K562 (cell line): ENCODE results near the gene JPH2. TPM values are rescaled to one million over a fixed set of nuclear protein-coding genes. Genes with fewer than 3 reads are reported as not detected.

Experiments
- HEY1 ChIP-seq: fragments of 250-450 bp; sonication (Bioruptor Pico); IDR thresholded peaks from 2 replicates; pipeline ENCODE4 v1.5.0; 2020; ENCODE audit warnings: mild to moderate bottlenecking, moderate library complexity, borderline replicate concordance
- JUNB ChIP-seq: fragments of 450-650 bp; formaldehyde crosslinking; conservative IDR thresholded peaks from 2 replicates; pipeline ENCODE4 v1.4.0; 2020; ENCODE audit warnings: mild to moderate bottlenecking
- MBD2 ChIP-seq: sonication (generic); IDR thresholded peaks from 2 replicates; pipeline ENCODE4 v1.6.1; 2016; ENCODE audit warnings: low read depth, borderline replicate concordance
- NR2F6 ChIP-seq: fragments of 450-650 bp; formaldehyde crosslinking; IDR thresholded peaks from 2 replicates; pipeline ENCODE4 v1.4.0; 2020; ENCODE audit warnings: mild to moderate bottlenecking
- PHB ChIP-seq: fragments of 250-450 bp; sonication (Bioruptor Pico); IDR thresholded peaks from 2 replicates; pipeline ENCODE4 v1.5.0; 2021
- RB1 ChIP-seq: fragments of 450-650 bp; IDR thresholded peaks from 2 replicates; pipeline ENCODE4 v1.6.1; 2017; ENCODE audit warnings: low read depth, mild to moderate bottlenecking
- RCOR1 ChIP-seq, 2 experiments: IDR thresholded peaks; 2 replicates each; pipeline ENCODE4 v1.6.1; 2012; ENCODE audit warnings: low read depth in 2 of 2, low read length in 2 of 2, borderline replicate concordance in 1 of 2, improper control_type of control experiment in 1 of 2
- SLC30A9 ChIP-seq: fragments of 250-450 bp; sonication (Bioruptor Pico); IDR thresholded peaks from 2 replicates; pipeline ENCODE4 v1.8.0; 2022; ENCODE audit warnings: mild to moderate bottlenecking, moderate library complexity
- ZNF165 ChIP-seq: fragments of 250-450 bp; sonication (Bioruptor Pico); IDR thresholded peaks from 2 replicates; pipeline ENCODE4 v1.4.0; 2020; ENCODE audit warnings: borderline replicate concordance
- ZNF780A ChIP-seq: fragments of 250-450 bp; sonication (Bioruptor Pico); IDR thresholded peaks from 2 replicates; pipeline ENCODE4 v1.5.0; 2021; ENCODE audit warnings: mild to moderate bottlenecking
- polyA plus RNA-seq, 8 experiments: library from polyadenylated mRNA; depleted of rRNA in 4 of 8; stranded (reverse) in 5 of 8; unstranded in 3 of 8; fragments of >200 nt; fragmentation: Nextera tagmentation in 2 of 8; fragmentation: Illumina TruSeq in 1 of 8; extraction: Ambion mirVana in 2 of 8; extraction: Trizol in 1 of 8; gene quantifications; 2 replicates each; pipeline versions ENCODE4 v1.2.1 to v1.2.3, GENCODE V29; 2011 to 2014; ENCODE audit warnings: inconsistent platforms in 1 of 8, missing spikeins in 1 of 8
- total RNA-seq, 7 experiments: library from RNA; depleted of rRNA in 6 of 7; stranded (reverse); fragments of >200 nt in 6 of 7; fragmentation: Illumina TruSeq in 2 of 7; extraction: Trizol in 2 of 7; gene quantifications; 2 replicates each; pipeline versions ENCODE4 v1.2.1 to v1.2.3, GENCODE V29; 2011 to 2021; ENCODE audit warnings: low replicate concordance in 1 of 7
- TF ChIP-seq, protein P1 (sequence below): IDR thresholded peaks from 2 replicates; pipeline ENCODE4 v1.6.1; 2014; ENCODE audit warnings: antibody characterized with exemption
- TF ChIP-seq, protein P2 (sequence below): fragments of 450-650 bp; formaldehyde crosslinking; IDR thresholded peaks from 2 replicates; pipeline ENCODE4 v1.4.0; 2020; ENCODE audit warnings: mild to moderate bottlenecking, mixed read lengths
- TF ChIP-seq, protein P3 (sequence below): fragments of 450-650 bp; IDR thresholded peaks from 2 replicates; pipeline ENCODE4 v1.6.1; 2018; ENCODE audit warnings: mild to moderate bottlenecking, low read depth; ENCODE audit not compliant: partially characterized antibody
- TF ChIP-seq, protein P4 (sequence below): fragments of 200-400 bp; formaldehyde crosslinking; IDR thresholded peaks from 2 replicates; pipeline ENCODE4 v1.6.1; 2017; ENCODE audit warnings: mild to moderate bottlenecking, low read depth, low read length, moderate library complexity
- TF ChIP-seq, protein P5 (sequence below): fragments of 450-650 bp; IDR thresholded peaks from 2 replicates; pipeline ENCODE4 v1.6.1; 2016; ENCODE audit warnings: antibody characterized with exemption
- TF ChIP-seq, protein P6 (sequence below), 2 experiments: IDR thresholded peaks; 2 replicates each; pipeline ENCODE4 v1.6.1; 2012; ENCODE audit warnings: improper control_type of control experiment in 2 of 2, low read depth in 2 of 2, low read length in 2 of 2, borderline replicate concordance in 1 of 2

The JPH2 gene
- total and polyA plus RNA-seq, 9 of the 15 experiments (the other 6 are each of a cell fraction or from before 2014, with no cell fraction given) = not detected

DNA sequence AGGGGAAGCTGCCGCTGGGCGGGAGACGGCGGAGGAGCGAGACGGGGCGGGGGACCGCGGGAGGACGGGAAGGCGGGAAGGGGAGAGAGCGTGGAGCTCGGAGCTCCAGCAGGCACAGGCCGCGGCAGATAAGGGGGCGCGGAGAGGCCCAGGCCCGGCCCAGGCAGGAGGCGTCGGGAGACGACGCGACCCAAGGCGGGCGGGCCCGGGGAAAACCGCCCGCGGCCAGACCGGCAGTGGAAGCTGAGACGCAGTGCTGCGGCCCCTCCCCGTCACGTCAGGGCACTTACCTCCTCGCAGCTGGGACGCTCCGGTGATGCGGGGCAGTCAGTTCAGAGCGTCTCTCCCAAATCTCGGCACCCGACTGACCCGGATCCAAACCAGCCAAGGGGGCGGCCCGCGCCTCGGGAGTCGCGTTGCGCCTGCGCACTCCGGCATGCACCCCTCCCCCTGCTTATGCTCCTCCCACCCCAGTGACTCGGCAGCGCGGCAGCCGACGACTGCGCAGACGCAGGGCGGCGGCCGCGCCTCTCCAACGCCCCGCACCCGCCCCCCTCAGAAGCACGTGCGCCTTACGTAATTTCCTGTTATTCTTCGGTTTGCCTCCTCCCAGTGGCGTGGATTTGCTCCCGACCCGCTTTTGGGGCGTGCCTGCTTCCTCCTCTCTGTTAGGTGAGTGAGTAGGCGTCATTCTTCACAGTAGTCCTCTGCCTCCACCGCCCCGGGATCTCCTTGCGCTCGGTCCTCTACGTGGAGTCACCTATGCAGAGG lies 23.6 kb upstream of the JPH2 start, which contains the start of gene OSER1 (continued):
- TF ChIP-seq, protein P1, sequence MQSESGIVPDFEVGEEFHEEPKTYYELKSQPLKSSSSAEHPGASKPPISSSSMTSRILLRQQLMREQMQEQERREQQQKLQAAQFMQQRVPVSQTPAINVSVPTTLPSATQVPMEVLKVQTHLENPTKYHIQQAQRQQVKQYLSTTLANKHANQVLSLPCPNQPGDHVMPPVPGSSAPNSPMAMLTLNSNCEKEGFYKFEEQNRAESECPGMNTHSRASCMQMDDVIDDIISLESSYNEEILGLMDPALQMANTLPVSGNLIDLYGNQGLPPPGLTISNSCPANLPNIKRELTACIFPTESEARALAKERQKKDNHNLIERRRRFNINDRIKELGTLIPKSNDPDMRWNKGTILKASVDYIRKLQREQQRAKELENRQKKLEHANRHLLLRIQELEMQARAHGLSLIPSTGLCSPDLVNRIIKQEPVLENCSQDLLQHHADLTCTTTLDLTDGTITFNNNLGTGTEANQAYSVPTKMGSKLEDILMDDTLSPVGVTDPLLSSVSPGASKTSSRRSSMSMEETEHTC = peak; percentile 78; the same call in 1 of the 2 replicates
- TF ChIP-seq ZNF165 (CRISPR knock-in tag) (0 out of 2 replicates have a peak, but pooled peaks have one; percentile 37), HEY1 (CRISPR knock-in tag) (no peak), RB1 (peak; percentile 89; the same call in 1 of the 2 replicates), SLC30A9 (CRISPR knock-in tag) (no peak), PHB (CRISPR knock-in tag) (no peak), MBD2 (peak; percentile 45; the same call in 1 of the 2 replicates), ZNF780A (no peak), JUNB (CRISPR knock-in tag) (no peak), NR2F6 (CRISPR knock-in tag) (no peak), RCOR1 (IDR thresholded peaks at IDR 0.05; ENCODE audit: borderline replicate concordance in 1 of 2, low read depth in 2 of 2, low read length in 2 of 2) (peak; percentile 78 to 96)
- TF ChIP-seq, protein P2, sequence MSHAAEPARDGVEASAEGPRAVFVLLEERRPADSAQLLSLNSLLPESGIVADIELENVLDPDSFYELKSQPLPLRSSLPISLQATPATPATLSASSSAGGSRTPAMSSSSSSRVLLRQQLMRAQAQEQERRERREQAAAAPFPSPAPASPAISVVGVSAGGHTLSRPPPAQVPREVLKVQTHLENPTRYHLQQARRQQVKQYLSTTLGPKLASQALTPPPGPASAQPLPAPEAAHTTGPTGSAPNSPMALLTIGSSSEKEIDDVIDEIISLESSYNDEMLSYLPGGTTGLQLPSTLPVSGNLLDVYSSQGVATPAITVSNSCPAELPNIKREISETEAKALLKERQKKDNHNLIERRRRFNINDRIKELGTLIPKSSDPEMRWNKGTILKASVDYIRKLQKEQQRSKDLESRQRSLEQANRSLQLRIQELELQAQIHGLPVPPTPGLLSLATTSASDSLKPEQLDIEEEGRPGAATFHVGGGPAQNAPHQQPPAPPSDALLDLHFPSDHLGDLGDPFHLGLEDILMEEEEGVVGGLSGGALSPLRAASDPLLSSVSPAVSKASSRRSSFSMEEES = no peak
- TF ChIP-seq, protein P3, sequence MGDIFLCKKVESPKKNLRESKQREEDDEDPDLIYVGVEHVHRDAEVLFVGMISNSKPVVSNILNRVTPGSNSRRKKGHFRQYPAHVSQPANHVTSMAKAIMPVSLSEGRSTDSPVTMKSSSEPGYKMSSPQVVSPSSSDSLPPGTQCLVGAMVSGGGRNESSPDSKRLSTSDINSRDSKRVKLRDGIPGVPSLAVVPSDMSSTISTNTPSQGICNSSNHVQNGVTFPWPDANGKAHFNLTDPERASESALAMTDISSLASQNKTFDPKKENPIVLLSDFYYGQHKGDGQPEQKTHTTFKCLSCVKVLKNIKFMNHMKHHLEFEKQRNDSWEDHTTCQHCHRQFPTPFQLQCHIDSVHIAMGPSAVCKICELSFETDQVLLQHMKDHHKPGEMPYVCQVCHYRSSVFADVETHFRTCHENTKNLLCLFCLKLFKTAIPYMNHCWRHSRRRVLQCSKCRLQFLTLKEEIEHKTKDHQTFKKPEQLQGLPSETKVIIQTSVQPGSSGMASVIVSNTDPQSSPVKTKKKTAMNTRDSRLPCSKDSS = no peak
- TF ChIP-seq, protein P4, sequence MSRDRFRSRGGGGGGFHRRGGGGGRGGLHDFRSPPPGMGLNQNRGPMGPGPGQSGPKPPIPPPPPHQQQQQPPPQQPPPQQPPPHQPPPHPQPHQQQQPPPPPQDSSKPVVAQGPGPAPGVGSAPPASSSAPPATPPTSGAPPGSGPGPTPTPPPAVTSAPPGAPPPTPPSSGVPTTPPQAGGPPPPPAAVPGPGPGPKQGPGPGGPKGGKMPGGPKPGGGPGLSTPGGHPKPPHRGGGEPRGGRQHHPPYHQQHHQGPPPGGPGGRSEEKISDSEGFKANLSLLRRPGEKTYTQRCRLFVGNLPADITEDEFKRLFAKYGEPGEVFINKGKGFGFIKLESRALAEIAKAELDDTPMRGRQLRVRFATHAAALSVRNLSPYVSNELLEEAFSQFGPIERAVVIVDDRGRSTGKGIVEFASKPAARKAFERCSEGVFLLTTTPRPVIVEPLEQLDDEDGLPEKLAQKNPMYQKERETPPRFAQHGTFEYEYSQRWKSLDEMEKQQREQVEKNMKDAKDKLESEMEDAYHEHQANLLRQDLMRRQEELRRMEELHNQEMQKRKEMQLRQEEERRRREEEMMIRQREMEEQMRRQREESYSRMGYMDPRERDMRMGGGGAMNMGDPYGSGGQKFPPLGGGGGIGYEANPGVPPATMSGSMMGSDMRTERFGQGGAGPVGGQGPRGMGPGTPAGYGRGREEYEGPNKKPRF = no peak
- TF ChIP-seq, protein P5, sequence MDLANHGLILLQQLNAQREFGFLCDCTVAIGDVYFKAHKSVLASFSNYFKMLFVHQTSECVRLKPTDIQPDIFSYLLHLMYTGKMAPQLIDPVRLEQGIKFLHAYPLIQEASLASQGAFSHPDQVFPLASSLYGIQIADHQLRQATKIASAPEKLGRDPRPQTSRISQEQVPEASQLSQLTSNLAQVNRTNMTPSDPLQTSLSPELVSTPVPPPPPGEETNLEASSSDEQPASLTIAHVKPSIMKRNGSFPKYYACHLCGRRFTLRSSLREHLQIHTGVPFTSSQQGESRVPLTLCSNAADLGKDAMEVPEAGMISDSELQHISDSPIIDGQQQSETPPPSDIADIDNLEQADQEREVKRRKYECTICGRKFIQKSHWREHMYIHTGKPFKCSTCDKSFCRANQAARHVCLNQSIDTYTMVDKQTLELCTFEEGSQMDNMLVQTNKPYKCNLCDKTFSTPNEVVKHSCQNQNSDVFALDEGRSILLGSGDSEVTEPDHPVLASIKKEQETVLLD = peak; percentile 93
- TF ChIP-seq, protein P6, sequence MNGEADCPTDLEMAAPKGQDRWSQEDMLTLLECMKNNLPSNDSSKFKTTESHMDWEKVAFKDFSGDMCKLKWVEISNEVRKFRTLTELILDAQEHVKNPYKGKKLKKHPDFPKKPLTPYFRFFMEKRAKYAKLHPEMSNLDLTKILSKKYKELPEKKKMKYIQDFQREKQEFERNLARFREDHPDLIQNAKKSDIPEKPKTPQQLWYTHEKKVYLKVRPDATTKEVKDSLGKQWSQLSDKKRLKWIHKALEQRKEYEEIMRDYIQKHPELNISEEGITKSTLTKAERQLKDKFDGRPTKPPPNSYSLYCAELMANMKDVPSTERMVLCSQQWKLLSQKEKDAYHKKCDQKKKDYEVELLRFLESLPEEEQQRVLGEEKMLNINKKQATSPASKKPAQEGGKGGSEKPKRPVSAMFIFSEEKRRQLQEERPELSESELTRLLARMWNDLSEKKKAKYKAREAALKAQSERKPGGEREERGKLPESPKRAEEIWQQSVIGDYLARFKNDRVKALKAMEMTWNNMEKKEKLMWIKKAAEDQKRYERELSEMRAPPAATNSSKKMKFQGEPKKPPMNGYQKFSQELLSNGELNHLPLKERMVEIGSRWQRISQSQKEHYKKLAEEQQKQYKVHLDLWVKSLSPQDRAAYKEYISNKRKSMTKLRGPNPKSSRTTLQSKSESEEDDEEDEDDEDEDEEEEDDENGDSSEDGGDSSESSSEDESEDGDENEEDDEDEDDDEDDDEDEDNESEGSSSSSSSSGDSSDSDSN (IDR thresholded peaks at IDR 0.05; ENCODE audit: borderline replicate concordance in 1 of 2, low read depth in 2 of 2, low read length in 2 of 2) = peak; percentile 81 to 89; a peak in 3 of 4 replicates
